Esophagus squamous epithelium (tissue), 4 donors: Measurements from ENCODE around the gene HTR1D.

Experiments
- POLR2A ChIP-seq, 4 donors: fragments of 450-650 bp; IDR thresholded peaks; one replicate each; pipeline ENCODE4 v1.6.1; 2017; ENCODE audit warnings: antibody characterized with exemption in 4 of 4, mild to moderate bottlenecking in 4 of 4, moderate library complexity in 3 of 4
- TF ChIP-seq, protein P1 (sequence below), 6 experiments: fragments of 450-650 bp in 4 of 6; fragments of 200-600 bp in 2 of 6; sonication (generic) in 2 of 6; IDR thresholded peaks; one replicate each; pipeline ENCODE4 v1.5.1; 2016 to 2019; ENCODE audit warnings: antibody characterized with exemption in 6 of 6, mild to moderate bottlenecking in 4 of 6, moderate library complexity in 4 of 6

GRCh38 chr1:23187637-23188036, 29.7 kb downstream of the HTR1D start:
- TF ChIP-seq, protein P1, sequence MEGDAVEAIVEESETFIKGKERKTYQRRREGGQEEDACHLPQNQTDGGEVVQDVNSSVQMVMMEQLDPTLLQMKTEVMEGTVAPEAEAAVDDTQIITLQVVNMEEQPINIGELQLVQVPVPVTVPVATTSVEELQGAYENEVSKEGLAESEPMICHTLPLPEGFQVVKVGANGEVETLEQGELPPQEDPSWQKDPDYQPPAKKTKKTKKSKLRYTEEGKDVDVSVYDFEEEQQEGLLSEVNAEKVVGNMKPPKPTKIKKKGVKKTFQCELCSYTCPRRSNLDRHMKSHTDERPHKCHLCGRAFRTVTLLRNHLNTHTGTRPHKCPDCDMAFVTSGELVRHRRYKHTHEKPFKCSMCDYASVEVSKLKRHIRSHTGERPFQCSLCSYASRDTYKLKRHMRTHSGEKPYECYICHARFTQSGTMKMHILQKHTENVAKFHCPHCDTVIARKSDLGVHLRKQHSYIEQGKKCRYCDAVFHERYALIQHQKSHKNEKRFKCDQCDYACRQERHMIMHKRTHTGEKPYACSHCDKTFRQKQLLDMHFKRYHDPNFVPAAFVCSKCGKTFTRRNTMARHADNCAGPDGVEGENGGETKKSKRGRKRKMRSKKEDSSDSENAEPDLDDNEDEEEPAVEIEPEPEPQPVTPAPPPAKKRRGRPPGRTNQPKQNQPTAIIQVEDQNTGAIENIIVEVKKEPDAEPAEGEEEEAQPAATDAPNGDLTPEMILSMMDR (IDR thresholded peaks at IDR 0.05), result no peak
- TF ChIP-seq POLR2A (IDR thresholded peaks at IDR 0.05), result no peak
